IPS-NIHi7 (cell line): ENCODE measurements around the gene VTI1A.

Source experiments
- DNase-seq: peaks from one replicate; pipeline ENCODE4 v3.0.0; 2012; ENCODE audit warnings: mixed read lengths; ENCODE audit errors: extremely low spot score

VTI1A gene

DNA sequence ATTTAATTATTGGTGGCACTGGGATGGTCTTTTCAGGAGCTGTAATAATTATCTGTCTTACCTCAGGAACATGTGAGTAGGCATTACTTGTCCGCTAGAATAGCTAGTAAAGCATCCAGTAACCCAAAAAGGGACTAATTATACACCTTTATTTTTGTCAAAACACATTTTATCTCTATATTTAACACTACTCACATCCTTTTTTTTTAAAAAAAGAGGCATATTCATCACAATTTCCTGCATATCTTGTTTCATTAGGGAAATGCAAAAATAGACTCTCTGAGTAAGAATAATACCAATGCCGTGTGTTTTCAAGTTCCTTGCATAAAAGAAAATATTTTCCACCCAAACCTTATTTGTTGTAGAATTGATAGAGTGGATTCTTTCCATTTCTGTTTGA is 99.5 kb downstream of the VTI1A start:
- no peak for DNase-seq

DNA sequence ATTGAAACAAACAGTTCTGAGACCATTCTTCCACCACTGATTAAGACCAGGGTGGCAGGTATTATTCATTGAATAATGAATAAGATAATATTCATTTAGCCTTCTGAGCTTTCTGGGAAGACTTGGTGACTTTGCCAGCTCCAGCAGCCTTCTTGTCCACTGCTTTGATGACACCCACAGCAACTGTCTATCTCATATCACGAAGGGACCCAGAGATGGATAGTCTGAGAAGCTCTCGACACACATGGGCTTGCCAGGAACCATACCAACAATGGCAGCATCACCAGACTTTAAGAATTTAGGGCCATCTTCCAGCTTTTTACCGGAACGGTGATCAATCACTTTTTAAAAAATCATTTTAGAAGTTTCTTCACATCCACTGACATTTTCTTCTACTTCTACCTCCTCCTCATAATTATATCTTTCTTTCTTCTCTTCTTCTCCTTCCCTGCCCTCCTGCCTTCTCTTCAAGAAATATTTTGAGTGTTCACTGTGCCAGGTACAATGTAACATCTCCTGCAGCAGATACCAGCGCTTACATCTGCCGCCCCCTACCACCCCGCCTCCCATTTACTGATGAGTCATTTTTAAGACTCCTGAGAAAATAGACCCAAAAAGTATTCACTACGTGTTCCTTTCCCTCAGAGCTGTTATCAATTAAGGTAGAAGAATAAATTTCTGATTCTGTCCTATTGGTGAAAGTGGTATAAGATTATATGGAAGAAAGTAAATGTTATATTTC is 101.7 kb downstream of the VTI1A start:
- no peak for DNase-seq

DNA sequence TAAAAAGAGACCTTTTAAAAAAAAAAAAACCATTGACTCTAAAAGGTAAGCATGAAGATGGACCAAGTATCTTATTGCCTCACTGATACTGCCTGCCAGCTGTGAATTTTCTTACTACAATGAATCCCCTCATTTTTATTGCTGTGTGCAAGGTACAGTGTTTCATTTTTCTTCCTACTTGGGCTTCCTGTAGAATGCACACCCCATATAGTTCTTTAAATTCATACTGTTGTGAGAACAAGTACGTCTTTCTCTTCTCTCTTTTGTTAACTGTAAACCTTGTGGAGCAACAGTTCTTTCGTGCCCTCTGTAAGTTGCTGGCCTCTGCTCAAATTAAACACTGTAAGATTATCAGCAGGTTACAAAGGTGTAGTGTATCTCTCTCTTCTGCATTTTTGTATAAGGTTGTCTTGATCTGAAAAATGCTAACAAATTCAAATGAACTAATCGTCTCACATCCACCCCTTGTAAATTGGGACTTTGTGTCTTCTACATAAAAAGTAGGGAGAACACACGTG is 105.6 kb downstream of the VTI1A start:
- no peak for DNase-seq

DNA sequence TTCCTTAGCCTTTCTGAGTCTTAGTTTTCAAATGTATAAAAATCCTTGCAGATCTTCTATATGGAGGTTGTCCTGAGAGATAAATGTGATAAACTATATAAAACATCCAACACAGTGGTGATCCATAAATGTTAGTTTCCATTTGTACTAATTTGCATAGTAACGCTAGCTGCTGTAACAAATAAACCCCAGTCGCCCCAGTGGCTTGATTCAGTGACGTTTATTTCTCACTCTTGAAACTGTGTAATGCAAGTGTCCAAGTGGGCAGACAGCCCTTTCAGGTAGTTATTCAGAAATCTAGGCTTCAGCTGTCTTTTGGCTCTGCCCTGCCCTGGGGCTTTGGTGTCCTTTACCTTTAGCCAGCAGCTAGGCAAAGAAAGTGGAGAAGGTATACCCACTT is 106.3 kb downstream of the VTI1A start:
- no peak for DNase-seq

DNA sequence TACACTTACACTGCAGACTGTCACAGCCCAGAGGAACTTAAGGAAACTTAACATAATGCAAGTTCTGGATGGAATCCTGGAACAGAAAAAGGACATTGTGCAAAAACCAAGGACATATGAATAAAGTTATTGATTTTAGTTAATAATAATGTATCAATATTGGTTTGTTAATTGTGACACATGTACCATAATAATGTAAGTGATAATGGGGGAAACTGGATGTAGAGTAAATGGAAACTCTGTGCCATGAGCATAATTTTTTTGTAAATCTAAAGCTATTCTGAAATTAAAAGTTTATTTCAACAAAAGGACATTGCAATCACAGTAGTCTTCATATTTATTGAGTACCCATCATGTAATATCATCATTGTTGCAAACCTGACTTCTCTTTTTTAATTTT is 107.2 kb downstream of the VTI1A start:
- DNase-seq: no peak

DNA sequence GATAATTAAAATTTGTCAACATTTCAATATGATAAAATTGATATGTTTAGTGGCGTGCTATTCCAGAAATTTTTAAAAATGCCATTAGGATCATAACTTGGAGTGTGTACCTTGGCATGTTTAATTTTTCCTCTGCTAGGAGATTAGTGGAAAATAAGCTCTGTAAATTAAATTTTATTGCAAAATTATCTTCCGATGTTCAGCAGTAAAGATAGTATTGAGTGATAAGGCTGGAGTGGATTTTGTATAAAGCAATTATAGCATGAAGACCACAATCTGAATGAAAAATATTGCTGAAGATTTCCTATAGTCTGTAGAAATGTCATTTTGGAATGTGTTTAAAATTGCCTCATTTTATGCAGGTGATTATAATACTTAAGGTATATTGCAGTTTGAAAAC is 110.2 kb downstream of the VTI1A start:
- no peak for DNase-seq

DNA sequence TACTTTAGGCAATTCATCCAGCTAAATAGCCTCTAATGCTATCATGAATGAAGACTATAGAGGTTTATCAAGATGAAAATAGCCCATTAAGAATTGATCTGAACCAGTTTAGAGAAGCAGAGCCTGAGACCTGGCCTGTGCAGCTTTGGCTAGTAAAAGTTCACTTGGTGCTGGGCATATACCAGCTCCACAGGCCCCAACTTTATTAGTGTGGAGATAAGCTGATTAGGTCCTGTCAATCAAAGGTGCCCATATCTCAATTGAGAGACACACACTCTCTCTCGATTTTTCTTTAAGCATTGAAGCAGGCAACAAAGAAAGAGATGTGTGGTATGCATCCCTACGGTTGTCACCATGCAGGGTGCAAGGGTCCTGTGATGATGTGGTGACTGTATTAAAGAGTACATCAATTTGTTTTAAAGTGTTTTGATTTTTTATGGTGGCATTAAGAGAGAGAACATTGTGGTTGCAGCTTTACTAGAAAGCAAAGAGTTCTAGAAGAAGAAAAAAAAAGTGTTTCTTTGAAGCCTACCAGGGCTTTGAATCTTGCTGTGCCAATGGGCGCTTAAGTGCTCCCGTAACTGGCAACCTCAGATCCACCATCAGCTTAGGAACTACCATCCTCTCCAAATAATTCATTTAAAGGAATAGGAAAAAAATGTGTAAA is 111.6 kb downstream of the VTI1A start:
- DNase-seq: no peak

DNA sequence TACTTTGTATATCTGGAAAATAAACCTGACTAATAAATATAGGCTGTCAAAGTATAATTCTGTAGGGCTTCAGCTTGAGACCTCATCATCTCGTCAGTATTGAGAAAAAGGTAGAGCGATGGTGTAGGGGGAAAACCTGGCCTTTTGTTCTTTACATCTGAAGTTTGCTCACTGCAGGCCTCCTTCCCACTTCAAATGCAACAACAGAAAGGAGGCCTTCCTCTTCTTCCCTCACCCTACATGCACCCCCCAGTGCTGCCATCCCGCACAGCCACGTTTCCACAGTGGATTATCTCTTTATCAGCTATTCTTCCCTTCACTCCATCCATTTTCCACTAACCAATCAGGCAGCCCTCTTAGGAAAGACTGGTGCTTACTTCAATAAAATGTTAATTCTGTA is 112.3 kb downstream of the VTI1A start:
- DNase-seq: no peak

DNA sequence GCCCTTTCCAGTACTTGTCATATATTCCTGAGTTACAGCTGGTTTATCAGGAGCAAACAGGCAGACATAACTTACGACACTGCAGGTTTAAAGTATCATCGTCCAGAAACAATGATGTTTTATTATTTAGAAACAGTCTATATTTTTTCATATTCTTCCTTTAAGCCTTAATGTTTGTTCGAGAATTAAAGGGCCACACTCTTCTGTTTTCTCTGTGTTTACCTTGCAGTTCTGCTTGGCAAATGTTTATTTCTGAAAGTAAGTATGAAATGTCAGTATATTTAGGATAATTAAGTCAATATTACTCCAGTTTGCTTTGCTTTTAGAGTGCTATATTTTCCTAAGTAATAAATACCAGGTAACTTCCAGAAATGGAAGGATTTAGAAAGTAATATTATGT is 115.1 kb downstream of the VTI1A start:
- no peak for DNase-seq

DNA sequence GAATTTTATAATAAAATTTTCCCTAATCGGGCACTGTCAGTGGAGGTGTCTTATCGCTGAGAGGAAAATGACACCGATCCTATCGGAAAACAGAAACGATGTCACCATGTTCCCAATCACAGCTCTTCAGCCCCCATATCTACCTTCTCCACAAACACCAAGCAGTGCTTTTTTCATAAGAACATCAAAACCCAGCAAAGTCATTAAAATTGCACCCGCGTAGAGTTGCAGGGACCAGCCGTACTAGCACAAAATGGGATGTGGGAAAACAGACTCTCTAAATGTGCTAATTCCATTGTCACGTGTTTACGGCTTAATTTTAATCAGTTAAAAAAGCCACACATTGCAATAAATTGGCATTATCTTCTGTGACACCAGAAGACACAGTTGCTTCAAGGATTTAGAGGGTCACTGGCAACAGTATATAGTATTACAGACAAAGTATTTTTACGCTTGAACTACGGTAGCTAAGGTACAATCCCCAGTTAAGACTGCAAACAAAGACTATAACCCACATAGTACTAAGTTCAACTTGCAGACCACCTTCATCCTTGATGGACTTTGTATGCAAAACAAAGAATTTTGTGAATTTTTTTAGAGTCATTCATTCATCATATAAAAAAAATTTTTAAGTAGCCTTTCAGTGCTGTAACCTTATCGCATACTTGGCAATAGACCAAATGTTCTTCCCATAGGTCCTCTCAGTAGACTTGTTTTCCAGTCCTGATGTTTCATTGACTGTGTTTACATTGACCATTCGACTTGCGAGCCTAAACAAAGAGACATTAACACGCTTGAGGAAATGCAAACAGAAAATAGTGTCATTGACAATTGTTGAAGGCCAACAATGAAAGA is 116.0 kb downstream of the VTI1A start:
- no peak for DNase-seq

DNA sequence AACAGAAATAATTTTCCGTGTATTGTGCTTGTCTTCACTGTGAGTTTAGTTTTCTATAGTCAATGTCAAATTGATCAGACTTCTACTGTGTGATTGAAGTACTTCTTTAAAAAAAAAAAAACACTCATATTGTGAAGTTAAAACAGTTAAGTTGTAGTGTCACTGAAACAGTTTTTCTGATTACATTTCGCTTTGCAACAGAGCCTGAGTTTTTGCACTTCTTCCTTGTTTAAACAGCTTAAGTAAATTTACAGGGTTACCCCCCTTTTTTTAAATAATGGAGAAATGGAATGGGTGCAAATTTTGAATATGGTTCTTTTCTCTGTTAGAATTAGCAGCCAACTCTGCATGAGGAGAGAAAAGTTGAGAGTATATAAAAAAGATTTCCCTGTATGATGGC is 117.3 kb downstream of the VTI1A start:
- DNase-seq: no peak

DNA sequence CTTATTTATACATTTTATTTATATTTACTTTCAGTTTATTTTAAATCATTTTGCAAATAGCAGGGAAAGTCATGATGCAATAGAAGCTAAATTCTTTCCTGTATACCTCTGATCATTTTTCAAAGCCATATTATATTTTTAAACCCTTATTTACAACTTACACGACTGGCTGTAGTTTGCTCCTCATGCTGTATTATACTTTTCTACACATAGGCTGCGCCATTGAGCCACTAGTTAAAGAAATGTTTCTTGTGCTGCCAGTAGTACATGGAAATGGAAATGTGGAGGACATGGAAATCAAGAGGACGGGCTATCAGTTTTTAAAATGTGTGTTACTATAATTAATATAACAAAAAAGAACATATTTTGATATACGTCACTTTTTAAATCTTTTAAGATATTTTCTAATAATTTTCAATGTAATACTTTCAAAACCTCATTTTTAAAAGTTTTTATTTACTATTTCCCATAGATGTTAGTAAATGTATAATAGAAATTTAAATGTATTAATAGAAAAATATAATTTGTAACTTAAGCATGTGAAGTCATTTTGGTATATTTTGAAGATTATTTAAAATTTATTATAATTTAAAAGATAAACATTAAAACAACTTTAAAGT is 118.5 kb downstream of the VTI1A start:
- peak; percentile 53 for DNase-seq

DNA sequence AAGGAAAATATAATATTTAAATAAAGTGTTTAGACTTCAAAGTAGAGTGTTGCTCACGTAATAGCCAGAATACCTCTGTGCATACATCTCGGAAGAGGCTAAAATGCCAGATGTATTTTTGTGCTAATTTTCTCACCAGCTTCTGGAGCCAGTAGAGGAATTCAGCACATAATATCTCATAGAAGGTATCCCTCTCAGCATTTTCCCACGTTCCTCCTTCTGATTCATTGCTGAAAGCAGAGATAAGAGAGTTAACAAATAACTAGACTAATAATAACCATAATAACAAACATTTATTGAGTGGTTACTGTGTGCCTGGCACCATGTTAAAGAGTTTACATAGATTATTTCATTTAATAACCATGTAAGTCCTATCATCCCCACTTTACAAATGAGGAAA is 123.6 kb downstream of the VTI1A start:
- DNase-seq: no peak

DNA sequence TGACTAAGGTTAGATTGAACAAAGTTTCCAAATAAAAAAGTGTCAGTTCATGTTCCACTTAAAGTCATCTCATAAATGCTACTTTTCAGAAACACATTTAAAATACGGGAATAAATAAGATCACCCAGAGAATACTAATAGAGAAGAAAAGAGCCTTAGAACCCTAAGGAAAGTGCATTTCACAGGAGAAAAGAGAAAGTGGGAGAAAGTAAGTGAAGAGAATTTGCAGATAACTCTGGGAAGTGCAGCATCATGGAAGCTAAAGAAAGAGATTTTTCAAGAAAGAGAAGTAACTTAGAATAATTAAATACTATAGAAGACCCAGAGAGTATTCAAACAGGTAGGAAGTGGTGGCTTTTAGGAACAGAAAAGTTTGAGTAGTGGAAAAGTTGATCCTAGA is 132.6 kb downstream of the VTI1A start:
- no peak for DNase-seq

DNA sequence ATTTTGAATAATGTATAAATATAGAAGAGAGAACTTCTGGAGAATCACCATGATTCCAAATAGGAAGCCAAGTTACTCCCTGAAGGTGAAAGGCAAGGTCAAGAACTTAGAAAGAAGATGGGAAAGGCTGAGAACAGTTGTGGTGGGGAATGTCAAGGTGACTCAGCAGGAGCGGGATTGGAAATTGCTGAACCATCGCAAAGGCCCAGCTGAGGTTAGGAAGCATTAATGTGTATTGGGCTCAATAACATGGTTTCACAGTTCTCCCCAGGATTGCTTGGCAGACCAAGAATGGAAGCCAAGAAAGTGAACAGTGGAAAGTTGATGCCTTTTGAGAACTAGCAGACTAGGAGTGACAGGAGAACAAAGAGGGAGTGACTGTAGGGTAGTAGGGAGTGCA is 133.3 kb downstream of the VTI1A start:
- no peak for DNase-seq

DNA sequence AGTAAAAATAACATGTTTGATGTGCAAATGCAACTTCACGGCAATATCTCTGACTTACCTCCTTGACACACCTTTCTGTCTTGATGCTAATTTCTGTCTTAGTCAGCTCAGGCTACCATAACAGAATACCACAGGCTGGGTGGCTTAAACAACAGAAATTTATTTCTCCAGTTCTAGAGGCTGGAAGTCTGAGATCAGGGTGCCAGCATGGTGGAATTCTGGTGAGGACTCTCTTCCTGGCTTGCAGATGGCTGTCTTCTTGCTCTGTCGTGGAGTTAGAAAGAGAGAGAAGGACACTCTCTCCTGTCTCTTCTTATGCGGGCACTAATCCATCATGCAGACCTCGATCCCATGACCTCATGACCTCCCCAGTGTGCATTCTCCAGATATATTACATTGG is 134.9 kb downstream of the VTI1A start:
- DNase-seq: no peak

DNA sequence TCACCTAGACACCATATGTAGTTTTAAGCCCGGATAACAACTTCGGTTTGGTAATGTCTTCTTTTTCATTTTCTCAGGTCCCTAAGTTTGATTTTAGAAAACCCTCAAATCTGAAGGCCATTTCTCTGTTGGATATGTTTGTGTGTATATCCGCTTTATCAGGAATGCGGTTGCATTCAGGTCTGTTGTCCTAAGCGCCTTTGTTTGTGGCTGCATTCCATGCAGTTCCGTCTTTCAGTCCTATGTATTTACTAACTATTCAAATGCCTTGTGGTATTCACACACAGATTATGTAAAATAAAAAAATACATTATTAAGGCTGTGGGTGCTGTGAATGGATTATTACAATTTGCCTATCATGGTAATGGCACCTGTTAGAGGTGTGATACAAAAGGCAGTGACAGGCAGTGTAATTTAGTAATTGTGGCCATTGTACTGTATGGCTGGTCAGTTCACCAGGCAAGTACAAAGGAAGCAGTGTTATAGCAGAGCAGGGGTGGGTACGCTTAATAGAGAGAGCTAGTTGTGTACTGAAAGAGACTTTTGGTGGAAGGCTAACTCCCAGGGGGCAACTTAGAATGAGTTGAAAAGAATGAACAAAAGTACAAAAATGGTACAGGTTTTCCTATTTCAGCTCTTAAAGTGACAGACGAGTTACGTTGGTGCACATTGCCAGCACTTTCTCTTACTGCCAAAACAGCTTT is 136.4 kb downstream of the VTI1A start:
- no peak for DNase-seq

DNA sequence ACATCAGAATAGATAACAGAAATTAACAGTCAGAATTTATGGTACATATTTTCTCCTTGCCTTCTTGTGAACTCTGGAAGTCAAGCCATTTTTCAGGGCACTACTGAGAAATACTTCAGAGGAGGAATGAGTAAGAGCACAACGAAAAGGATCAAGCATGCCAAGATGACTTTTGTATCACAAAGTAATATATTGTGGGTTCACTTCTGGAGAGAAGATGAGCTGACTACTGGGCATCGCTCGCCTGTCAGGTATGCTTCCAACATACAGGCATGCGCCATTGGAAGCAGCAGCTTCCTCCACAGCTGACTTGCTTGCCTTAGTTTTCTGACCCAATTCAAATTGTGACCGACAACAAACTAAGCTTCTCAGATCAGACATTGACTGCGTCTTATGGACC is 137.3 kb downstream of the VTI1A start:
- no peak for DNase-seq

DNA sequence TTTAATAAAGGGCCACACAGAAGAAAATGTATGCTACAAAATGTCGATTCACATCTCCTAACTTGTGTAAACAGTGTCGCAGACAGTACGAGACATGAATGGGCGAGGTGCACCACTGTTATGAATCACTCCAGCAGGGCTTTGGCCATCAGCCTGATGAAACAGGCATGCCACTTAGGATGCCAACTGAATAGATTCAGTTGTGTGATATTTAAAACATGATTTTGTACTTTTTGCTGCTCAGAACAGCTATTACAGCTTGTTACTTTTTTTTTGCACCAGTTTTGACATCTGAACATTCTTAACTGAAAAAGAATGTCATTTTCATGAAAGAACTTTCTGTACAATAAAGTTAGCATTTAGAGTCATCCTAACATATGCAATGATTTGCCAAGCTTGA is 138.1 kb downstream of the VTI1A start:
- no peak for DNase-seq

DNA sequence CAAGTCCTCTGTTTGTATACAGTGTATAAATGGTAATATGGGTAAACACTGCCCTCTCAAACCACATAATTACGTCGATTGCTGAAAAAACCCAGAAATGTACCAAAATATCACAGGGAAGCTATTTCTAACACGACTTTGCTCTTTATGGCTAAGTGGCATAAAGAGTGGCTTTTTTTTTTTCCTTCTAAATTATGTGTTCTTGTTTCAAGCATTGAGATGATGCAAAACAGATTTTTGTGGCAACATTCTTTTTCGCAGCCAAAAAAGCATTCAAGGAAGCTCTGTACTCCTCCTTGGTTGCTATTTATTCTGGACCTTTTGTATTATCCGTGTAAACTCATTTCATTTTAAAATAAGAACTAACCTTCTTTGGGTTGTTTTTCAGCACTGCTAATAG is 138.9 kb downstream of the VTI1A start:
- no peak for DNase-seq

DNA sequence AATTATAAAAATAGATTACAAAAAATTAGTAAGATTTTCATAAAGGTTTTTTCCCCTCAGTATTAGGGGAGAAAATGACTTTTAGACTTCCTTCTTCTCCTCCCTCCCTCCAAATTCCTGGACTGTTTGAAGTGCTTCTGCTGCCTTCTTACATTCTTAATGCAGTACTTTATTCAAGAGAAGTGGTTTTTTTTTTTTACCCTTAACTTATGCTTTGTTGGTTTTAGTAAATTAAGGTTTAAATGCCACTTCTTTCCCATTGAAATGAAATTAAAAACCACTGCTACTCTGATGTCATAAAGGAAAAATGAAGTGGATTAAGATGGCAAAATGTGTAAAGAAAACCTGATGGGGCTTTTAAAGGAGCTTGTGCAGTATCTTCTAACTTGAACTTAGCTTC is 140.7 kb downstream of the VTI1A start:
- no peak for DNase-seq
